Left hindlimb (tissue), 1 donor: ENCODE results near the gene MT1E.
"Not testable (repeated sequence)": the region's sequence is repeated elsewhere in the genome, so short reads cannot be mapped to it uniquely, and the experiment has no call there.

Experiments
- DNase-seq: peaks from one replicate; pipeline ENCODE4 v3.0.0-alpha.2; 2018

MT1E gene

GRCh38 chr16:56625140-56625942 lies at the start of gene MT1E:
Gene MT1E (plus strand): TSS chr16:56625781. CDS start chr16:56625852, 71 bp downstream.
- DNase-seq: peak; percentile 76

- no peak for DNase-seq
Observed at GRCh38 chr16:56576585-56577299, 48.8 kb upstream of the MT1E start.

- DNase-seq: no peak
Observed at GRCh38 chr16:56577300-56577625, 48.3 kb upstream of the MT1E start.

- DNase-seq: no peak
Observed at GRCh38 chr16:56580391-56581048, 45.1 kb upstream of the MT1E start.

GRCh38 chr16:56582911-56583310 lies 42.7 kb upstream of the MT1E start:
- not testable (repeated sequence) for DNase-seq

DNA sequence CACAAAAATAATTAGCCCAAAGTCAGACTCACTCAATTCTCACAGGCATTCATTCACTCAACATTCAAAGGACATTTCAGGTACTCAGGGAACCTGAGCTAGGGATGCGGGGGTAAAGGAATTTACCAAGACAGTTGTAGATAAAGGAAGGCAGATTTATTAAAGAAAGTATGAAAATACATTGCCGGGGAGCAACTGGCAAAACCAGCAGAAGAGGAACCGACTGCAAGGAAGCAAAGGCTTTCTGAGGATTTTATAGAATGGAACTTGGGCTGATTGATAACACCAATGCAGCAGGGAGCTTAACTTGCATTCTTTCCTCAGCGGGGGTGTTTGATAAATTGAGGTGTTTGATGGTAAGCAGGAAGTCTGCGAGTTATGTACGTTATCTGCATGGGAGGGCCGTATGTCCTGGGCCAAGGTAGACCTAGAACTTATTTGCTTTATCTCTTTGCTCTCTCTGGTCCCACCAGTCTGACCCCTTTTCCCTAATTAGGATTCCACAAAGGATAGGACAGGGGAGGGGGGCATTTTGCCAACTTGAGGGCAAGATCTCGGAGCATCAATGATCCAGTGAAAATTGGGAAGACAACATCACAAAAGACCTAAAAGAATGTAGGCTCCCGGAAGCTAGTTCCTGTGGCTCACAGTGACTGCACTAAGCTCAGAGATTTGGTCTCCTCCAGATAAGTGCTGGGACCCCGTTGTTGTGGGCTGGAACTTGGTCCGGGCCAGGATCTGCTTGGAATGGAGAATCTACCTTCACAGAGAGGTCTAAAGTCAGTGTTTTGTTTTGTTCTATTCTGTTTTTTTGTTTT lies 42.0 kb upstream of the MT1E start:
- no peak for DNase-seq

DNA sequence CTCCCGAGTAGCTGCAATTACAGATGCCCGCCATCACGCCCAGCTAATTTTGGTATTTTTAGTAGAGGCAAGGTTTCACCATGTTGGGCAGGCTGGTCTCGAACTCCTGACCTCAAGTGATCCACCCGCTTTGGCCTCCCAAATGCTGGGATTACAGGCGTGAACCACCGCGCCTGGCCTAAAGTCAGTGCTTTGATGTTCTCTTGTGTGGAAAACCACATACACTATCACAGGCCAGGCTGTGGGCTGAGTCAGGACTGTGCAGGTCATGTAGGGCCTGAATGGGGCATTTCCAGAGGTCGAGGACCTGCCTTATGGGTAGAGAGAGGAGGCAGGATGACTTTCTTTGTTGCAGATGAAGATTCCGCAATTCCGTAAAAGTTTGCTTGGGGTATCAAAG lies 41.3 kb upstream of the MT1E start:
- no peak for DNase-seq

DNA sequence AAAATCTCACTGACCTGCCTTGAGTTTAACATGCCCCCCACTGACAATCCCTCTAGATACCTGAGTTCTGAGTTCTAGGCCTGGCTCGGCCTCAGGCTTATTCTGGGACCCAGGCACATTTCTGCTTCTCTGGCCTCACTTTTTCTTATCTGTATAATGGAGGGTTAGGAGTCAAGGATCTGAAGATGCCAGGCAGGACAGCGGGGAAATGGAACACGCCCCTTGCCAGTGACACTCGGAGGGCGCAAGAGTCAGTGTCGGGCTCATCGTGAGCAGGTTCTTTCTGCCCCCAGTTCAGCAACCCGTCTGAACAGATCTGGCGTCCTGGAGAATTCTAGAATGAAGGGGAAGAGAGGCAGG lies 36.8 kb upstream of the MT1E start:
- no peak for DNase-seq

DNA sequence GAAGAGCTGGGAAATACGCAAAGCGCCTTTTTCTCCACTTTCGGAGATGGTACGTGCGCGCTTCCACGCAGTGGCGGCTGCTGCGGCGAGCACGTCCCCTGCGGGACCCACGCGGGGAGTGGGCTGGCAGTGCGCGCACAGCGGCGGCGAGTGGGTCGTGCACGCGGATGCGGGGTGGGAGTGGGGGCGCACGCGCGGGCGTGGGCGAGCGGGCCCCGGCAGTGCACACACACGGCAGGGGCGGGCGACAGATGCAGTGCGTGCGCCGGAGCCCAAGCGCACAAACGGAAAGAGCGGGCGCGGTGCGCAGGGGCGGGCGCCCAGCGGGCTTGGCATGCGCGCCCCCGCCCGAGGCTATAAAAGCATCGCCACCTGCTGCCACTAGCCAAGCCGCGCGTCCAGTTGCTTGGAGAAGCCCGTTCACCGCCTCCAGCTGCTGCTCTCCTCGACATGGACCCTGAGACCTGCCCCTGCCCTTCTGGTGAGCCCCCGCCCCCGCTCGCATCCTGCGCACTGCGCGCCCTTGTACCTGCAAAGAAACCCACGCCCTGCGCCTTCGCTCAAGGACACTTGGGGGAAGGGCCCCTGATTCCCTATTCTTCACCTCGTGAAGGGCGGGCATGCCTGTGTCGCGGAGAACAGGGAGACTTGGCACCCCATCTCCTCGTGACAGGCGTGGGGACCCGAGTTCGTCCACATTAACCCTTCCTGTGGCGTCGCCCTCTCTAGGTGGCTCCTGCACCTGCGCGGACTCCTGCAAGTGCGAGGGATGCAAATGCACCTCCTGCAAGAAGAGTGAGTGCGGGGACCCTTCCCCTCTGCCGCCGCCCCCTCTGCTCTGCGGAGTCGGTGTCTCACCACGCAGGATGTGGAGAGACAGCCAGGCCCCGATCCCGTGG lies 36.2 kb upstream of the MT1E start, which contains the start of gene MT3:
Gene MT3, plus strand, starts transcription at position 388 of the 899 bp plus-strand sequence. Its CDS starts 63 bp downstream, at position 451.
- peak; percentile 41 for DNase-seq

- DNase-seq: no peak
Observed at GRCh38 chr16:56591377-56592060, 34.1 kb upstream of the MT1E start.

DNA sequence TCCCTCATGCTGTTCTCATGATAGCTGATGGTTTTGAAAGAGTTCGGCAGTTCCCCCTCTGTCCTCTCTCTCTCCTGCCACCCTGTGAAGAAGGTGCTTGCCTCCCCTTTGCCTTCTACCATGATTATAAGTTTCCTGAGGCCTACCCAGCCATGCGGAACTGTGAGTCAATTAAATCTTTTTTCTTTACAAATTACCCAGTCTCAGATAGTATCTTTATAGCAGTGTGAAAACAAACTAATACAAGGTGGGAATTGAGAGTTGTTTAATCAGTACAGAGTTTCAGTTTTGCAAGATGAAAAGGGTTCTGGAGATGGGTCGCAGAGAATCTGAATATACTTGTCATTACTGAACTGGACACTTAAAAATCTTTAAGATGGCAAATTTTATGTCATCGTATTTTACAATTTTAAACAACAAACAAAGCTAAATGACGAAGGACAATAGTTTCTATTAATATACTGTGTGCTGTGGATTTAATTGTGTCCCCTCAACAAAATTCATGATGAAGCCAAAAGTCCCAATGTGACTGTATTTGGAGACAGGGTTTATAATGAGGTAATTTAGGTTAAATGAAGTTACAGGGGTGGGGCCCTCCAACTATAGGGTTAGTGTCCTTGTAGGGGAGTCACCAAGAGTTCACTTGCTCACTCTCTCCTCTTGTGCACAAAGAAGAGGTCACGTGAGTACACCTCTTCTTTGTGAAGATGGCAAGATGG lies 31.8 kb upstream of the MT1E start:
- no peak for DNase-seq

DNA sequence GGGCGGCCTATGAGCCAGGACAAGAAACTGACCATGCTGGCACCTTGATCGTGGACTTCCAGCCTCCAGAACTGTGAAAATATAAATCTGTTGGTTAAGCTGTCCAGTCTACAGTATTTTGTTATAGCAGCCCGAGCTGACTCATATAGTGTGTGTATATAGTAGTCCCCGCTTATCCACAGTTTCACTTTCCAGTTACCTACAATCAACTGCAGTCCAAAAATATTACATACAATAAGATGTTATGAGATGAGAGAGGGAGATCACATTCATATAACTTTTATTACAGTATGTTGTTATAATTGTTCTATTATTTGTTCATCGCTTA lies 31.3 kb upstream of the MT1E start:
- no peak for DNase-seq

- DNase-seq: no peak
Observed at GRCh38 chr16:56600398-56600999, 25.1 kb upstream of the MT1E start.

- no peak for DNase-seq
Observed at GRCh38 chr16:56601325-56601724, 24.3 kb upstream of the MT1E start.

GRCh38 chr16:56603589-56603988 lies 22.0 kb upstream of the MT1E start:
- DNase-seq: no peak

- DNase-seq: no peak
Observed at GRCh38 chr16:56604966-56605365, 20.6 kb upstream of the MT1E start.

- no peak for DNase-seq
Observed at GRCh38 chr16:56605475-56605874, 20.1 kb upstream of the MT1E start.

GRCh38 chr16:56606071-56606475 lies 19.5 kb upstream of the MT1E start:
- DNase-seq: no peak

- DNase-seq: no peak
Observed at GRCh38 chr16:56606476-56607108, 19.0 kb upstream of the MT1E start.

- peak; percentile 79 for DNase-seq
Observed at GRCh38 chr16:56607109-56607618, 18.4 kb upstream of the MT1E start.
